ENCODE data around the gene IQCH.

GRCh38 chr15:67468416-67468815, 213.8 kb downstream of the IQCH start:
- TF ChIP-seq, protein P1, sequence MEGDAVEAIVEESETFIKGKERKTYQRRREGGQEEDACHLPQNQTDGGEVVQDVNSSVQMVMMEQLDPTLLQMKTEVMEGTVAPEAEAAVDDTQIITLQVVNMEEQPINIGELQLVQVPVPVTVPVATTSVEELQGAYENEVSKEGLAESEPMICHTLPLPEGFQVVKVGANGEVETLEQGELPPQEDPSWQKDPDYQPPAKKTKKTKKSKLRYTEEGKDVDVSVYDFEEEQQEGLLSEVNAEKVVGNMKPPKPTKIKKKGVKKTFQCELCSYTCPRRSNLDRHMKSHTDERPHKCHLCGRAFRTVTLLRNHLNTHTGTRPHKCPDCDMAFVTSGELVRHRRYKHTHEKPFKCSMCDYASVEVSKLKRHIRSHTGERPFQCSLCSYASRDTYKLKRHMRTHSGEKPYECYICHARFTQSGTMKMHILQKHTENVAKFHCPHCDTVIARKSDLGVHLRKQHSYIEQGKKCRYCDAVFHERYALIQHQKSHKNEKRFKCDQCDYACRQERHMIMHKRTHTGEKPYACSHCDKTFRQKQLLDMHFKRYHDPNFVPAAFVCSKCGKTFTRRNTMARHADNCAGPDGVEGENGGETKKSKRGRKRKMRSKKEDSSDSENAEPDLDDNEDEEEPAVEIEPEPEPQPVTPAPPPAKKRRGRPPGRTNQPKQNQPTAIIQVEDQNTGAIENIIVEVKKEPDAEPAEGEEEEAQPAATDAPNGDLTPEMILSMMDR (IDR thresholded peaks at IDR 0.05): no peak
- no peak for TF ChIP-seq CBFB (CRISPR knock-in tag; IDR thresholded peaks at IDR 0.05; ENCODE audit: low read depth)
- no peak for TF ChIP-seq NFATC4 (CRISPR knock-in tag; IDR thresholded peaks at IDR 0.05)
- TF ChIP-seq CREM (CRISPR knock-in tag; IDR thresholded peaks at IDR 0.05): no peak
- no peak for TF ChIP-seq ZNF263 (CRISPR knock-in tag; IDR thresholded peaks at IDR 0.05; ENCODE audit: low read depth)
- TF ChIP-seq MAX (CRISPR knock-in tag; IDR thresholded peaks at IDR 0.05): no peak
- TF ChIP-seq NR1H2 (CRISPR knock-in tag; IDR thresholded peaks at IDR 0.05): no peak
- no peak for TF ChIP-seq TP53 (CRISPR knock-in tag; IDR thresholded peaks at IDR 0.05)
- no peak for TF ChIP-seq SP1 (CRISPR knock-in tag; conservative IDR thresholded peaks at IDR 0.05)
